GM12878 (cell line): Measurements from ENCODE around the gene EEFSEC.

ENCODE experiments used
- ATF7 ChIP-seq: fragments of 450-650 bp; IDR thresholded peaks from 2 replicates; pipeline ENCODE4 v1.6.1; 2016; ENCODE audit warnings: low read depth, mild to moderate bottlenecking
- FOXK2 ChIP-seq: fragments of 450-650 bp; IDR thresholded peaks from 2 replicates; pipeline ENCODE4 v1.6.1; 2017; ENCODE audit warnings: mild to moderate bottlenecking, moderate library complexity
- GABPA ChIP-seq: IDR thresholded peaks from 2 replicates; pipeline ENCODE4 v1.6.1; 2014; ENCODE audit warnings: antibody characterized with exemption, low read depth, mild to moderate bottlenecking, inconsistent platforms
- MEF2A ChIP-seq: IDR thresholded peaks from 2 replicates; pipeline ENCODE4 v1.6.1; 2011; ENCODE audit warnings: low read depth, mild to moderate bottlenecking, low read length, moderate library complexity; ENCODE audit not compliant: insufficient read depth
- MEF2B ChIP-seq: fragments of 450-650 bp; IDR thresholded peaks from 2 replicates; pipeline ENCODE4 v1.6.1; 2018; ENCODE audit warnings: mild to moderate bottlenecking, moderate library complexity; ENCODE audit not compliant: partially characterized antibody, poor library complexity, severe bottlenecking
- NBN ChIP-seq: fragments of 450-650 bp; IDR thresholded peaks from 2 replicates; pipeline ENCODE4 v1.6.1; 2016
- NFIC ChIP-seq: IDR thresholded peaks from 2 replicates; pipeline ENCODE4 v1.6.1; 2012; ENCODE audit warnings: low read depth, mild to moderate bottlenecking, inconsistent platforms, low read length, moderate library complexity
- POLR2A ChIP-seq: IDR thresholded peaks from 2 replicates; pipeline ENCODE4 v1.6.1; 2011; ENCODE audit warnings: low read depth, mild to moderate bottlenecking, low read length
- POU2F2 ChIP-seq: IDR thresholded peaks from 3 replicates; pipeline ENCODE4 v1.6.1; 2011; ENCODE audit warnings: low read depth, mild to moderate bottlenecking, low read length, borderline replicate concordance
- USF1 ChIP-seq: IDR thresholded peaks from 2 replicates; pipeline ENCODE4 v1.6.1; 2011; ENCODE audit warnings: borderline replicate concordance, low read depth, mild to moderate bottlenecking, moderate library complexity, mixed read lengths, low read length; ENCODE audit not compliant: insufficient read depth; ENCODE audit errors: extremely low read length
- TF ChIP-seq, protein P1 (sequence below), 3 experiments: IDR thresholded peaks in 2 of 3; conservative IDR thresholded peaks in 1 of 3; 2 replicates each; pipeline ENCODE4 v1.5.1; 2011; ENCODE audit warnings: low read depth in 3 of 3, low read length in 3 of 3, mild to moderate bottlenecking in 3 of 3, control low read depth in 2 of 3, moderate library complexity in 2 of 3, inconsistent platforms in 1 of 3, mixed read lengths in 1 of 3; ENCODE audit not compliant: control insufficient read depth in 2 of 3, insufficient read depth in 1 of 3; ENCODE audit errors: extremely low read depth in 1 of 3

GRCh38 chr3:128328546-128329458 lies 175.5 kb downstream of the EEFSEC start:
- TF ChIP-seq POU2F2 (no peak), NBN (no peak), GABPA (no peak), NFIC (no peak), POLR2A (no peak), MEF2B (no peak), MEF2A (no peak), FOXK2 (no peak), USF1 (no peak), ATF7 (no peak)
- TF ChIP-seq, protein P1, sequence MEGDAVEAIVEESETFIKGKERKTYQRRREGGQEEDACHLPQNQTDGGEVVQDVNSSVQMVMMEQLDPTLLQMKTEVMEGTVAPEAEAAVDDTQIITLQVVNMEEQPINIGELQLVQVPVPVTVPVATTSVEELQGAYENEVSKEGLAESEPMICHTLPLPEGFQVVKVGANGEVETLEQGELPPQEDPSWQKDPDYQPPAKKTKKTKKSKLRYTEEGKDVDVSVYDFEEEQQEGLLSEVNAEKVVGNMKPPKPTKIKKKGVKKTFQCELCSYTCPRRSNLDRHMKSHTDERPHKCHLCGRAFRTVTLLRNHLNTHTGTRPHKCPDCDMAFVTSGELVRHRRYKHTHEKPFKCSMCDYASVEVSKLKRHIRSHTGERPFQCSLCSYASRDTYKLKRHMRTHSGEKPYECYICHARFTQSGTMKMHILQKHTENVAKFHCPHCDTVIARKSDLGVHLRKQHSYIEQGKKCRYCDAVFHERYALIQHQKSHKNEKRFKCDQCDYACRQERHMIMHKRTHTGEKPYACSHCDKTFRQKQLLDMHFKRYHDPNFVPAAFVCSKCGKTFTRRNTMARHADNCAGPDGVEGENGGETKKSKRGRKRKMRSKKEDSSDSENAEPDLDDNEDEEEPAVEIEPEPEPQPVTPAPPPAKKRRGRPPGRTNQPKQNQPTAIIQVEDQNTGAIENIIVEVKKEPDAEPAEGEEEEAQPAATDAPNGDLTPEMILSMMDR (IDR thresholded peaks at IDR 0.05 in 2 of 3, conservative IDR thresholded peaks at IDR 0.05 in 1 of 3; ENCODE audit: control insufficient read depth in 2 of 3, extremely low read depth in 1 of 3, insufficient read depth in 1 of 3, low read depth in 3 of 3, low read length in 3 of 3): no peak
